ENCODE data around the gene RTN4R.

RTN4R gene

DNA sequence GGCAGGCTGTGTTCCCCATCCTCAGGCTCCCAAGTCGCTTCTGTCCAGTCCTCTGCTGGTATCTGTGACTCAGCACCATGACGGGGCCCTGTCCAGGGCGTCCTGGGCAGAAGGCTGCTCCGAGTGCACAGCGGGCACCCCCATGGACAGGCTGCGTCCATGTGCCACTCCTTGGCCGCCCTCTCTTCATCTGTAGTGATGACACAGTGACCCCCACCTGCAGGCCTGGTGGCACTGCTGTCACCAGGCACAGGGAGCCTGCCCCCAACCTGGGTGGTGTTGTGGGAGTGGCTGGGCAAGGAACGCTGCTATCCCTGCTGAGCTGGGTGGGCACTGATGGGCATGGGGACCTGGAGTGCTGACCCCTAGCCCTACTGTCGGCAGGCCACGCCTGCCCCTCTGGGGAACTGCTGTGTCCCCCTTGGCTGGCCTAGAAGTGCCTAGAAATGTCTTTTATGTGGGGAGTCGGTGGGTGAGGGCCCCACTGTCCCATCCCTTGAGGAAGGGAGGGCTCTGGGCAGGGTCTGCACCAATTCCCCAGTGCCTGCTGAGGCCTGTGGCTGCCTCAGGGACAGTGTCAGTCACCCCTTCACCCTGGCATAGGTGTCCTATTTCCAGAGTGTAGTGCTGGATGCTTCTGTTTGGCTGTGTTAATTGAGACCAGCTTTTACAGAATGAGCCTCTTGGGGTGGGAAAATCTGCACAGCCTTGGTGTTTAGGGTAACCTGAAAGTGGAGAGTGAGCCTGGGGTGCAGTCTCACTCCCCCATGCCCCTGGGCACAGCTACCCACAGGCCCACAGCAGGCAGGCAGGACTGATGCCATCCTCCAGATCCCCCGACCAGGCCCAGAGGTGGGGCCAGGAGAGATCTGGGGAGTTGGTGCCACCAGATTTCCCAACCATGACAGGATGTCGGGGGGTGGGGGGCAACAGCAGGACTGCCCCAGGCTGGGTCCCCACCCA is 34.5 kb downstream of the RTN4R start:
- Histone ChIP-seq H3K27me3 (replicated peaks; ENCODE audit: control insufficient read depth, insufficient read depth, low read length) (peaks cover 41% of the 10 kb centered on the region), H3K4me1 (ENCODE audit: control insufficient read depth, insufficient read depth, low read length) (no peaks in the 10 kb centered on the region), H3K36me3 (ENCODE audit: control insufficient read depth, insufficient read depth, low read length, severe bottlenecking) (no peaks in the 10 kb centered on the region), H3K9me3 (ENCODE audit: control insufficient read depth, low read length) (no peaks in the 10 kb centered on the region), H3K4me3 (ENCODE audit: low read length) (no peak overlapping the region), H3K9ac (ENCODE audit: low read length) (no peak overlapping the region)
- no peak for DNase-seq (ENCODE audit: low read depth)

DNA sequence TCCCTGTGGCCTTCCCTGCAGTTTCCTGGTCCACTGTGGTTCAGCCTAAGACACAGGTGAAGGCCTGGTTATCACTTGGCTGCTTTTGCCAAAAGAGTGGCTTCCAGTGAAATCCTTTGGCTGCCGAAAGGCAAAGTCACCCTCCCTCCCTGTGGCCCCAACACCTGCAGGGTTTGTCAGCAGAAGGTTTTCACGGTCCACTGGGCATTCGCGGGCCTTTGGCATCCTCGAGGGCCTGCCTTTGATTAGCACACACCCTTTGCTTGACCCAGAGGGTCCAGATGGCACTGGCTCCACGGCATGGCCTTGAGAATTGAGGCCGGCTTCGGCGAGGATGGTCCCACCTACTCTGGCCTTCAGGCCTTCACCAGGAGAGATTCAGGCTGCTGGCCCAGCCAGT is 35.3 kb downstream of the RTN4R start:
- H3K9ac ChIP-seq (ENCODE audit: low read length): no peak overlapping the region
- H3K4me1 ChIP-seq (ENCODE audit: control insufficient read depth, insufficient read depth, low read length): no peaks in the 10 kb centered on the region
- H3K4me3 ChIP-seq (ENCODE audit: low read length): no peak overlapping the region
- no peaks in the 10 kb centered on the region for H3K36me3 ChIP-seq (ENCODE audit: control insufficient read depth, insufficient read depth, low read length, severe bottlenecking)
- no peak for DNase-seq (ENCODE audit: low read depth)
- no peaks in the 10 kb centered on the region for H3K9me3 ChIP-seq (ENCODE audit: control insufficient read depth, low read length)
- peaks cover 43% of the 10 kb centered on the region for H3K27me3 ChIP-seq (replicated peaks; ENCODE audit: control insufficient read depth, insufficient read depth, low read length)

DNA sequence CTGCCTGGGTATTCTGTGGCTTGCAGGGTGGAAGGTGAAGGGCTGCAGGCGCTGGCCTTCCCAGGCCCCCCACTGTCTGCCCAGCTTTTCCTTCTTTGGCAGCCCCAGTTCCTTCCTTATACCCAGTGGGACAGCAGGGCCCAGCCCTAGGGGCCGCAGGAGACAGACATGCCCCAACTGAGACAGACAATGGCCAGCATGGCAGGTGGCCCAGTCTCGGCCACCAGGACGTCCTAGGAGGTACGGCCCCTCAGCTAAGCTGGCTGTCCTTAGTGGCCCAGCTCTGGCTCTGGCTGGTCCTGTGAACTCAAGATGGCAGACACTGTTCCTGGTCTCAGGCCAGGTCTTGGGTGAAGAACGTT is 35.9 kb downstream of the RTN4R start:
- Histone ChIP-seq H3K4me3 (ENCODE audit: low read length) (no peak overlapping the region), H3K27me3 (replicated peaks; ENCODE audit: control insufficient read depth, insufficient read depth, low read length) (peaks cover 43% of the 10 kb centered on the region), H3K36me3 (ENCODE audit: control insufficient read depth, insufficient read depth, low read length, severe bottlenecking) (no peaks in the 10 kb centered on the region), H3K9me3 (ENCODE audit: control insufficient read depth, low read length) (no peaks in the 10 kb centered on the region), H3K4me1 (ENCODE audit: control insufficient read depth, insufficient read depth, low read length) (no peaks in the 10 kb centered on the region), H3K9ac (ENCODE audit: low read length) (no peak overlapping the region)
- no peak for DNase-seq (ENCODE audit: low read depth)

DNA sequence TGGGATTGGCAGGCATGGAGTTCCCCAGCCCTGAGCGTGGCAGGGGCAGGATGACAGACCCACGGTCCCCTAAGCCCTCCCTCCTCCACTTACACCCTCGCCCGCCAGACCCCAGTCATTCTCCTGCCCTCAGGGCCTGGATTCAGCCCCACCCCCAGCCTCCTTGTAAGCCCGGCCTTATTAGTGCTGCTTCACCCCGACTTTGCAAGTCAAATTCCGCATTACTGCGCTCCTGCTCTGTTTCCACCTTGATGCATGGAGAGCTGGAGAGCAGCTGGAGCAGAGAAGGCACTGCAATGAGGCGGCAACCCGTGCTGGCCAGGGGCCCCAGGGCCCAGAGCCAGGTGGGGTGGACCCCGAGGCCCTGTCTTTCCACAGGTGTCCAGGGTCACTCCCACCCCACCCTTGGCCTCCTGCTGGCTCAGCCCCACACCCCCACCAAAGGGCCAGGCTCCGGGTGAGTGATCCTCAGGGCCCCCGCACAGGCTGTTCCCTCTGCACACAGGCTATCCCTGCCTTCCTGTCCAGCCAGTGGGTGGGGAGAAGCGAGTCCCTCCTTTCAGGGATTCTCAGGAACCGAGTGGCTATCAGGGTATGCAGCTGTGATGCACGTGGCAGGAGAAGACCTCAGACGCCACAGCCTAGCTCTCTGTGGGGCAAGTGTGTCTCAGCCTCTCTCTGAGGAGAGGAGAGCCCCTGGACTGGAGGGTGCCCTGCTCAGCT is 36.4 kb downstream of the RTN4R start:
- H3K4me3 ChIP-seq (ENCODE audit: low read length): no peak overlapping the region
- DNase-seq (ENCODE audit: low read depth): no peak
- H3K36me3 ChIP-seq (ENCODE audit: control insufficient read depth, insufficient read depth, low read length, severe bottlenecking): no peaks in the 10 kb centered on the region
- H3K9me3 ChIP-seq (ENCODE audit: control insufficient read depth, low read length): no peaks in the 10 kb centered on the region
- H3K4me1 ChIP-seq (ENCODE audit: control insufficient read depth, insufficient read depth, low read length): no peaks in the 10 kb centered on the region
- no peak overlapping the region for H3K9ac ChIP-seq (ENCODE audit: low read length)
- H3K27me3 ChIP-seq (replicated peaks; ENCODE audit: control insufficient read depth, insufficient read depth, low read length): peaks cover 43% of the 10 kb centered on the region

DNA sequence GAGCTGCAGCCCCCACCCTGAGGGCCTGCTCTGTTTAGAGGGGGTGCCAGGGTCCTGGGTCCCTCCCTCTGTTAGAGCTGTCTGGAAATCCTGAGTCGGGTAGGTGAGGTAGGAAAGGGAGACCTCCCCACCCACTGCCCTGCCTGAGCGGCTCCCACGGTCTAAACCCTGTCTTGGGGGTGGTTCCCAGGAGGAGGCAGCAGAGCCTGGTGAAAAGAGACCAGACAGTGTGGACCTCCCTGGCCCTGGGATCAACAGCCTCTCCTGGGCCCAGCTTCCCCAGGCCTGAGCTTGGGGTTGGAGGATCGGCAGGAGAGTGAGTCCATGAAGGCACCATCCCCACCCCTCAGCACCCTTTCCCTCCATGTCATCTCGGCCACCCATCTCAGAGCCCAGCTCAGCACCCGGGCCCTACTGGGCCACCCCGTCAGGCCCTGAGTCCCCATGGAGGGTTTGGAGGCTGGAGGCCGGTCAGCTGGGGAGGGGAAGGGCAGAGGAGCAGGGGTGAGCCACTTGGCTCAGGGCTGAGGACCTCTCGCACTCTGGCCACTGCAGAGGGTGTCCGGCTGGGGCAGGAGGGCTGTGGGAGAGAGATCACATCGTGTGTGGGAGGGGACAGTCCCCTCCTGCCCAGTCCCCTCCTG is 37.2 kb downstream of the RTN4R start:
- no peaks in the 10 kb centered on the region for H3K36me3 ChIP-seq (ENCODE audit: control insufficient read depth, insufficient read depth, low read length, severe bottlenecking)
- H3K9me3 ChIP-seq (ENCODE audit: control insufficient read depth, low read length): no peaks in the 10 kb centered on the region
- H3K9ac ChIP-seq (ENCODE audit: low read length): no peak overlapping the region
- H3K4me3 ChIP-seq (ENCODE audit: low read length): no peak overlapping the region
- peaks cover 37% of the 10 kb centered on the region for H3K27me3 ChIP-seq (replicated peaks; ENCODE audit: control insufficient read depth, insufficient read depth, low read length)
- no peak for DNase-seq (ENCODE audit: low read depth)
- no peaks in the 10 kb centered on the region for H3K4me1 ChIP-seq (ENCODE audit: control insufficient read depth, insufficient read depth, low read length)

DNA sequence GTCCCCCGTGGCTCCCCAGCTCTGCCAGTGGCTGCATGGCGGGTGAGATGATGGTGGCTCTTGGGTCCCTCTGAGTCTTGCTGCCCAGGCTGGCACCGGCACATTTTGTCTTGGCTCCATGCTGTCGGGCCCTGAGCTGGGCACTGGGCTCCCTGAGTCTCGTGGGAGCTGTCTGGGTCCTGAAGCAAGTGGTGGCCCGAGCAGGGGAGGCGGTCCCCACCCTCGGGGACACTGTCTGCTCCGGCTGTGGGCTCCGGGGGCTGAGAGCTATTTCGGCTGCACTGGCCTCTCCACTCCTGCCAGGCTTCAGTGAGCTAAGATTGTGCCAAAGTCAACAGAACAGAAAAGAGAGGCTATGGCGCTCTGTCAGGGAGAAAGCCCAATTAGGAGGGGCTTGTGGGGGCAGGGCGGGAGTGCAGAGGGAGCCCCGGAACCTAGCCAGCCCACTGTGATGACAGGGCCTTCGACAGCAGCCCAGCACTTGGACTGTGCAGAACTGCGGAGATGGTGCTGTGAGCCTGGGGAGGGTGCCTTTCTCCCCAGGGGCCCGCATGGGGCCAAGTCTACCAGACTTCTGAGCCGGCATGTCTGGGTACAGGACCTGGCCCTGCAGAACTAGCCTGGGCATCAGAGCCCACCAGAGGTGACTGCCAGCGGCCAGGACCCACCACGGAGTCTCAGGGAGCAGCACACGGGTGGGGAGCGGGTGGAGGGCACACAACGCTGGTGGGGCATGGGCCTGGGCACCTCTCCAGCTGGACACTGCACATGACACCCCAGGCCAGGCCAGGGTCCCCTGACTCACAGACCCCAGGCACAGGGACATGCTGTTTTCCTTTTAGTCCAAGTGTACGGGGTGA is 38.0 kb downstream of the RTN4R start:
- Histone ChIP-seq H3K4me3 (ENCODE audit: low read length) (no peak overlapping the region), H3K9ac (ENCODE audit: low read length) (no peak overlapping the region), H3K36me3 (ENCODE audit: control insufficient read depth, insufficient read depth, low read length, severe bottlenecking) (no peaks in the 10 kb centered on the region), H3K4me1 (ENCODE audit: control insufficient read depth, insufficient read depth, low read length) (no peaks in the 10 kb centered on the region), H3K27me3 (replicated peaks; ENCODE audit: control insufficient read depth, insufficient read depth, low read length) (peaks cover 30% of the 10 kb centered on the region), H3K9me3 (ENCODE audit: control insufficient read depth, low read length) (no peaks in the 10 kb centered on the region)
- no peak for DNase-seq (ENCODE audit: low read depth)

DNA sequence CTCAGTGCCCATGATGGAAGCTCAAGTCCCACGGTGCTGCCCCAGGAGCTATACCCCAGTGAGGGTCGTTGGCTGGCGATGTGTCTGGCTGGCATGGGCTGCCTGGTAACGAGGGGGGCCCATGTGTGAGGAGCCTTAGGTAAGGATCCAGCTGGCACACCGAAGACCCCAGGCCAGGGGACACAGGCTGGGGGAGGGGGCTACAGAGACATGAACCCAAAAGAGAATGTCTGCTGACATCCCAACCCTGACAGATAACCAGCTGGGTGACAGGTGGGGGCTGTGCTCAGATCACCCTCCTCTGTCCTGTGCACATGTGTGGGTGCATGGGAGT is 39.2 kb downstream of the RTN4R start:
- Histone ChIP-seq H3K4me3 (ENCODE audit: low read length) (no peak overlapping the region), H3K4me1 (ENCODE audit: control insufficient read depth, insufficient read depth, low read length) (no peaks in the 10 kb centered on the region), H3K9ac (ENCODE audit: low read length) (no peak overlapping the region), H3K9me3 (ENCODE audit: control insufficient read depth, low read length) (no peaks in the 10 kb centered on the region), H3K27me3 (replicated peaks; ENCODE audit: control insufficient read depth, insufficient read depth, low read length) (peaks cover 24% of the 10 kb centered on the region), H3K36me3 (ENCODE audit: control insufficient read depth, insufficient read depth, low read length, severe bottlenecking) (no peaks in the 10 kb centered on the region)
- no peak for DNase-seq (ENCODE audit: low read depth)

DNA sequence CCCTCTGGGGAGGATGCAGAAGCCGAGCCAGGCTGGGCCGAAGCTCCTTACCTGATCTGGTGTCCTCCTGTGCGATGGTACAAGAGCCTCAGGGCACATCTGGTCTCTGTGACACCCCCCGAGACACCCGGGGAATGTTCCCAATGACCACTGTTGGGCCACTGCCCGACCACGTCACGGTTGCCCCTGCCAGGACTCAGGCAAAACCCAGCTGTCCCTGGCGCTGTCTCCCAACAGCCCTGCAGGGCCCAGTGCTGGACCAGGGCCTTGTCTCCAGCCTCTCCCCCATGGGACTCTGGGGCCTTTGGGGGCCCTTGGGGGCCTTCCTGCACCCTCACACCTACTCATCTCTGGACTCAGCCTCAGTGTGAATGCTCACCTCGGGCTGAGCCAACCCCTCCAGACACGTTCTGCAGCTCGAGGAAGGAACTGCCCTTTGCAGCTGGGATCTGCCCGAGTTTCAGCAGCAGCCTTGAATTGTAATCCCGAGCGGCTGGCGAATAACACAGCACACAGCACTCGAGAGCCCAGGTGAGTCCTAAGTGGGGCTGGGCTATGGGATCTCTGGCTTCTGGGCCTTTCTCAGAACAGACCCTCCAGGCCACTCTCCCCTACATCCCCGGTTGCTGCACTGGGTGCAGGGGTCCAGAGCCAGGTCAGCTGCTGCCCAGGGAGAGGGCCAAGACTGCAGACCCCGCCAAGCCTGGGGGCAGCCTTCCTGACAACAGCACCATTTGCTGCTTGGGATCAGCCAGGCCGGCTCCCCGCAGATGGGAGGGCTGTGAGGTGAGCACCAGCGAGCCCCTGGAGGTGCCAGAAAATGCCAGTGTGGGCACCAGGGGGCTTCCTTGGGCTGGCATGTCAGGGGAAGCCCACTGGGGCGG is 39.8 kb downstream of the RTN4R start:
- Histone ChIP-seq H3K4me3 (ENCODE audit: low read length) (no peak overlapping the region), H3K27me3 (replicated peaks; ENCODE audit: control insufficient read depth, insufficient read depth, low read length) (peaks cover 27% of the 10 kb centered on the region), H3K9me3 (ENCODE audit: control insufficient read depth, low read length) (no peaks in the 10 kb centered on the region), H3K36me3 (ENCODE audit: control insufficient read depth, insufficient read depth, low read length, severe bottlenecking) (no peaks in the 10 kb centered on the region), H3K9ac (ENCODE audit: low read length) (no peak overlapping the region), H3K4me1 (ENCODE audit: control insufficient read depth, insufficient read depth, low read length) (no peaks in the 10 kb centered on the region)
- DNase-seq (ENCODE audit: low read depth): no peak

DNA sequence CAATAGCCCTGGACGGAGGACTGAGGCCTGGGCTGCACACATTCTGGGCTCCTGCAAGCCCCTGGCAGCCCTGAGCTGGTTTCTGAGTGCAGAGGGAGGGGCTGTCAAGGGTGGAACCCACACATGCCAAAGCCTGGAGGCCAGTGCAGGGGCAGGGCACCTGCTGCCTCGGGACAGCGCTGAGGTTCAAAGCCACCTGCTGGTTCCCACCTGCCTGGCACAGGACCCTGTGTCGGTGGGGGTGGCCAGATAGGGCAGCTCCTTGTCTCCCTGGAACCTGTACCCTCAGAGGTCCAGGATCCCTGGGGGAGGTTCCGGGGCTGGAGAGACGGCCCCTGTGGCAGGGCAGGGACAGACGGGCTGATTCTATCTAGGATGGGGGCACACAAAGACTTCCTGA is 40.8 kb downstream of the RTN4R start:
- DNase-seq (ENCODE audit: low read depth): no peak
- Histone ChIP-seq H3K27me3 (replicated peaks; ENCODE audit: control insufficient read depth, insufficient read depth, low read length) (peaks cover 33% of the 10 kb centered on the region), H3K4me3 (ENCODE audit: low read length) (no peak overlapping the region), H3K36me3 (ENCODE audit: control insufficient read depth, insufficient read depth, low read length, severe bottlenecking) (no peaks in the 10 kb centered on the region), H3K9ac (ENCODE audit: low read length) (no peak overlapping the region), H3K4me1 (ENCODE audit: control insufficient read depth, insufficient read depth, low read length) (no peaks in the 10 kb centered on the region), H3K9me3 (ENCODE audit: control insufficient read depth, low read length) (no peaks in the 10 kb centered on the region)

DNA sequence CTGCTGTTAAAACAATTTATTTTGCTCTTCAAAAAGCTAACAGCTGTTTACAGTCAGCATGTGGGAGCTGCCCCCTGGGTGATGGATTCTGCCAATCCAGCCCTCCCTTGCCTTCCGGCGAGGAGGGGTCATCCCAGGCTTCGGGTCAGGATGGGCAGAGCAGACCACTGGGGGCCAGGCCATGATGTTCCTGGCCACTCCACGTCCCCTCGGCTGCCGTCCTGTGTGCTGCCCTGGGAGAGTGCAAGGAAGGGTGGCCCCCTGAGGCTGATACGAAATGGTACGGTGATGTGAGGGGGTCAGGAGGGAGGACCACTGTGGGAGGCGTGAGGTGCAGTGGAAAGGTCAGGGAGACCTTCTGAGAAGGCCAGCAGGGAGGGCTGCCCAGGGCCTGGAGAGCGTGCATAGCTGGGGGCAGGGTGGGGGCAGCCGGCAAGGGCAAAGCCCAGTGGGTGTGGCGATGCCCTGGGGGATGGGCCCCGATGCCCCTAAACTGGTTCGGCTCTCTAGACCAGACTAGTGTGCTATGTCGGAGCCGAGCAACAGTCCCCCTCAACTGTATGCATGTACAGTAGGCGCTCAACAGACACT is 41.3 kb downstream of the RTN4R start:
- Histone ChIP-seq H3K9ac (ENCODE audit: low read length) (no peak overlapping the region), H3K27me3 (replicated peaks; ENCODE audit: control insufficient read depth, insufficient read depth, low read length) (peaks cover 33% of the 10 kb centered on the region), H3K4me3 (ENCODE audit: low read length) (no peak overlapping the region), H3K36me3 (ENCODE audit: control insufficient read depth, insufficient read depth, low read length, severe bottlenecking) (no peaks in the 10 kb centered on the region), H3K4me1 (ENCODE audit: control insufficient read depth, insufficient read depth, low read length) (no peaks in the 10 kb centered on the region), H3K9me3 (ENCODE audit: control insufficient read depth, low read length) (no peaks in the 10 kb centered on the region)
- no peak for DNase-seq (ENCODE audit: low read depth)

Measured in adipocyte (in vitro differentiated cells).